Neural cell (in vitro differentiated cells): Measurements from ENCODE around the gene MTRF1. TPM values are rescaled to one million over a fixed set of nuclear protein-coding genes. Genes with fewer than 3 reads are reported as not detected.

Experiments used
- H2AFZ ChIP-seq: fragments of 200-600, 300-800 bp; sonication (generic), shearing (Covaris generic); 2 replicates; pipeline ENCODE4 v1.6.0; 2014; ENCODE audit warnings: low read depth, mild to moderate bottlenecking, antibody characterized with exemption, low read length, moderate library complexity
- H3F3A ChIP-seq: fragments of 200-600 bp; shearing (Covaris generic); 2 replicates; pipeline ENCODE4 v1.6.1; 2016; ENCODE audit warnings: mild to moderate bottlenecking, moderate library complexity, mixed read lengths, antibody characterized with exemption, low read length; ENCODE audit not compliant: insufficient read depth, poor library complexity, severe bottlenecking
- H3K27ac ChIP-seq: fragments of 200-600, 300-800 bp; sonication (generic), shearing (Covaris generic); 2 replicates; pipeline ENCODE4 v1.5.1; 2014; ENCODE audit warnings: mild to moderate bottlenecking, low read length, moderate library complexity
- H3K27me3 ChIP-seq: fragments of 300-800, 200-600 bp; sonication (generic), shearing (Covaris generic); 2 replicates; pipeline ENCODE4 v1.6.0; 2014; ENCODE audit warnings: mild to moderate bottlenecking, low read depth, low read length, moderate library complexity; ENCODE audit not compliant: insufficient read depth
- H3K36me3 ChIP-seq: fragments of 300-800, 200-600 bp; sonication (generic), shearing (Covaris generic); 2 replicates; pipeline ENCODE4 v1.5.1; 2014; ENCODE audit warnings: mild to moderate bottlenecking, antibody characterized with exemption, low read length, moderate library complexity; ENCODE audit not compliant: insufficient read depth
- H3K4me2 ChIP-seq: fragments of 300-800, 200-600 bp; sonication (generic), shearing (Covaris generic); 2 replicates; pipeline ENCODE4 v1.6.0; 2014; ENCODE audit warnings: mild to moderate bottlenecking, low read length
- H3K4me3 ChIP-seq: fragments of 300-800, 200-600 bp; sonication (generic), shearing (Covaris generic); 2 replicates; pipeline ENCODE4 v1.5.1; 2014; ENCODE audit warnings: mild to moderate bottlenecking, low read length, moderate library complexity
- H3K79me2 ChIP-seq: fragments of 200-600 bp; shearing (Covaris generic); replicated peaks from 2 replicates; pipeline ENCODE4 v1.6.0; 2014; ENCODE audit warnings: mild to moderate bottlenecking, low read length, moderate library complexity; ENCODE audit not compliant: insufficient read depth
- H3K9ac ChIP-seq: fragments of 300-800, 200-600 bp; sonication (generic), shearing (Covaris generic); 2 replicates; pipeline ENCODE4 v1.6.1; 2016; ENCODE audit warnings: mild to moderate bottlenecking, low read length, mixed read lengths
- H3K9me2 ChIP-seq: fragments of 200-600 bp; shearing (Covaris generic); 2 replicates; pipeline ENCODE4 v1.6.1; 2016; ENCODE audit warnings: mild to moderate bottlenecking, low read length, mixed read lengths; ENCODE audit not compliant: insufficient read depth
- H3K9me3 ChIP-seq: fragments of 200-600, 300-800 bp; sonication (generic), shearing (Covaris generic); 2 replicates; pipeline ENCODE4 v1.6.1; 2016; ENCODE audit warnings: mild to moderate bottlenecking, mixed run types, low read length, moderate library complexity, mixed read lengths
- H4K20me1 ChIP-seq: fragments of 200-600 bp; shearing (Covaris generic); 2 replicates; pipeline ENCODE4 v1.6.1; 2016; ENCODE audit warnings: mild to moderate bottlenecking, mixed run types; ENCODE audit not compliant: insufficient read depth
- CTCF ChIP-seq: fragments of 450-650 bp; IDR thresholded peaks from 2 replicates; pipeline ENCODE4 v1.5.1; 2014; ENCODE audit warnings: antibody characterized with exemption, mild to moderate bottlenecking, moderate library complexity; ENCODE audit not compliant: poor library complexity, severe bottlenecking
- EP300 ChIP-seq: fragments of 450-650 bp; conservative IDR thresholded peaks from 2 replicates; pipeline ENCODE4 v1.6.1; 2014; ENCODE audit warnings: antibody characterized with exemption, mild to moderate bottlenecking, moderate library complexity; ENCODE audit not compliant: poor library complexity, severe bottlenecking
- EZH2 ChIP-seq: fragments of 200-600, 300-800 bp; shearing (Covaris generic), sonication (generic); IDR thresholded peaks from 2 replicates; pipeline ENCODE4 v1.6.1; 2014; ENCODE audit warnings: antibody characterized with exemption, low read length, borderline replicate concordance, mild to moderate bottlenecking; ENCODE audit not compliant: insufficient read depth, poor library complexity, severe bottlenecking
- MXI1 ChIP-seq: fragments of 450-650 bp; conservative IDR thresholded peaks from 2 replicates; pipeline ENCODE4 v1.6.1; 2014; ENCODE audit warnings: antibody characterized with exemption, mild to moderate bottlenecking; ENCODE audit not compliant: poor library complexity, severe bottlenecking
- POLR2AphosphoS5 ChIP-seq: IDR thresholded peaks from 2 replicates; pipeline ENCODE4 v1.6.1; 2012
- RAD21 ChIP-seq: fragments of 450-650 bp; conservative IDR thresholded peaks from 2 replicates; pipeline ENCODE4 v1.6.1; 2014; ENCODE audit warnings: antibody characterized with exemption, mild to moderate bottlenecking, moderate library complexity
- REST ChIP-seq: IDR thresholded peaks from 2 replicates; pipeline ENCODE4 v1.6.1; 2012; ENCODE audit warnings: borderline replicate concordance
- SMC3 ChIP-seq: fragments of 450-650 bp; conservative IDR thresholded peaks from 2 replicates; pipeline ENCODE4 v1.6.1; 2014; ENCODE audit warnings: antibody characterized with exemption, mild to moderate bottlenecking, moderate library complexity; ENCODE audit not compliant: poor library complexity
- TAF1 ChIP-seq: IDR thresholded peaks from 2 replicates; pipeline ENCODE4 v1.6.1; 2012; ENCODE audit warnings: low read depth
- polyA plus RNA-seq: library from polyadenylated mRNA; depleted of rRNA; stranded (reverse); fragments of >200 nt; gene quantifications from 2 replicates; pipeline ENCODE4 v1.2.3, GENCODE V29; 2014

MTRF1 gene
- polyA plus RNA-seq, 1 donor from 2014 or later, result 15.7 TPM

GRCh38 chr13:41231786-41232185 is 31.6 kb downstream of the MTRF1 start:
- no peak for TF ChIP-seq SMC3
- no peak for TF ChIP-seq TAF1
- TF ChIP-seq EP300, result no peak
- no peak for TF ChIP-seq POLR2AphosphoS5
- no peak for TF ChIP-seq EZH2
- TF ChIP-seq MXI1, result no peak
- no peak for TF ChIP-seq RAD21
- no peak for TF ChIP-seq CTCF
- TF ChIP-seq REST, result no peak
- Histone ChIP-seq H3K27ac (no peak overlapping the region), H3K9me3 (no peaks in the 10 kb centered on the region), H3K9me2 (no peaks in the 10 kb centered on the region), H3F3A (no peaks in the 10 kb centered on the region), H4K20me1 (no peaks in the 10 kb centered on the region), H3K4me2 (no peak overlapping the region), H3K4me3 (no peak overlapping the region), H3K36me3 (no peaks in the 10 kb centered on the region), H3K27me3 (no peaks in the 10 kb centered on the region), H3K9ac (no peak overlapping the region), H2AFZ (no peak overlapping the region), H3K79me2 (no peaks in the 10 kb centered on the region)

- Histone ChIP-seq H2AFZ (no peak overlapping the region), H3K9me2 (no peaks in the 10 kb centered on the region), H3K79me2 (no peaks in the 10 kb centered on the region), H3K27ac (no peak overlapping the region), H3K36me3 (no peaks in the 10 kb centered on the region), H3F3A (no peaks in the 10 kb centered on the region), H3K9me3 (no peaks in the 10 kb centered on the region), H3K27me3 (no peaks in the 10 kb centered on the region), H3K4me2 (no peak overlapping the region), H3K4me3 (no peak overlapping the region), H4K20me1 (no peaks in the 10 kb centered on the region), H3K9ac (no peak overlapping the region)
- TF ChIP-seq POLR2AphosphoS5 (no peak), RAD21 (no peak), REST (no peak), CTCF (no peak), EP300 (no peak), TAF1 (no peak), SMC3 (no peak), EZH2 (no peak), MXI1 (no peak)
Observed at GRCh38 chr13:41231025-41231677, 32.2 kb downstream of the MTRF1 start.
